Midbrain (tissue), 1 donor: ENCODE data around the gene ENO2.
A peak's percentile ranks its signal among the peaks of the same experiment; 100 is the strongest.

Experiments used
- DNase-seq: peaks from one replicate; lab custom pipeline; 2025; lab: John Stamatoyannopoulos, UW

ENO2 gene

DNA sequence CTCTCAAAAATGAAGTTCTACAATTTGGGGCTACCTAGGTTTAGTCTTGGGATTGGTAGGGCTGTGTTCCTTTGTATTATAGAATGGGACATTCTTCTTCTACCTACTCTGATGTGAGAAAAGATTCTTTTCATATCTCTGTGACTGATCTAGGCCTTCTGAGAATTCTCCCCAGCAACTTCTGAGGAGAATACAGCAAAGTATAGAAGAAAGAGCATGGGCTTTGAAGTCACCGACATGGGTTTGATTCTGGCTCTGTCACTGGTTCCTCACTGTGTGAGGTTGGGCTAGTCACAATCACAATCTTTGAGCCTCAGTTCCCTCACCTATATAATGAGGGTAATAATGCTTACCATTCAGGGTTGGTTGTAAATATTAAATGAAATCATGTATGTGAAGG is 18.4 kb downstream of the ENO2 start:
- DNase-seq = no peak

DNA sequence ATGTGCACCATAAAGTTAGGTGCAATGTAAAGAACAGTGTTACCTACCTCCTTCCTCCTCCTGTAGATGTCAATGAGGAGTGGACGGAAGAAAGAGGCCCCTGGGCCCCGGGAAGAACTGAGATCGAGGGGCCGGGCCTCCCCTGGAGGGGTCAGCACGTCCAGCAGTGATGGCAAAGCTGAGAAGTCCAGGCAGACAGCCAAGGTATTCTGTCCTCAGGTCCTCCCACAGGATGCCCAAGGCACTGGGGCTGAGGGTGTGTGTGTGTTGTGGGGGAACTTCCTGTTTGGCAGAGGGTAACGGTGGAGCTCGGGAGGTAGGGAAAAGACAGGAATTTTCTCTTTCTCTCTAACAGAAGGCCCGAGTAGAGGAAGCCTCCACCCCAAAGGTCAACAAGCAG is 19.7 kb downstream of the ENO2 start:
- DNase-seq = no peak

DNA sequence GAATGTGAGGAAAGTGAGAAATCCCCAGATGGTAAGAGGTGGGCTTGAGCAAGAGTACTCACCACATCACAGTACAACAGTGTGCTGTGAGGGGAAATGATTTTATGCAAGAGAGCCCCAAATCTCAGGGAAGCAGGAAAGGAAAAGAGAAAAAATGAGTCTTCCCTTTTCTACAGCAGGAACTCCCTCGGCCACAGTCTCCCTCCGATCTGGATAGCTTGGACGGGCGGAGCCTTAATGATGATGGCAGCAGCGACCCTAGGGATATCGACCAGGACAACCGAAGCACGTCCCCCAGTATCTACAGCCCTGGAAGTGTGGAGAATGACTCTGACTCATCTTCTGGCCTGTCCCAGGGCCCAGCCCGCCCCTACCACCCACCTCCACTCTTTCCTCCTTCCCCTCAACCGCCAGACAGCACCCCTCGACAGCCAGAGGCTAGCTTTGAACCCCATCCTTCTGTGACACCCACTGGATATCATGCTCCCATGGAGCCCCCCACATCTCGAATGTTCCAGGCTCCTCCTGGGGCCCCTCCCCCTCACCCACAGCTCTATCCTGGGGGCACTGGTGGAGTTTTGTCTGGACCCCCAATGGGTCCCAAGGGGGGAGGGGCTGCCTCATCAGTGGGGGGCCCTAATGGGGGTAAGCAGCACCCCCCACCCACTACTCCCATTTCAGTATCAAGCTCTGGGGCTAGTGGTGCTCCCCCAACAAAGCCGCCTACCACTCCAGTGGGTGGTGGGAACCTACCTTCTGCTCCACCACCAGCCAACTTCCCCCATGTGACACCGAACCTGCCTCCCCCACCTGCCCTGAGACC is 21.2 kb downstream of the ENO2 start:
- no peak for DNase-seq

DNA sequence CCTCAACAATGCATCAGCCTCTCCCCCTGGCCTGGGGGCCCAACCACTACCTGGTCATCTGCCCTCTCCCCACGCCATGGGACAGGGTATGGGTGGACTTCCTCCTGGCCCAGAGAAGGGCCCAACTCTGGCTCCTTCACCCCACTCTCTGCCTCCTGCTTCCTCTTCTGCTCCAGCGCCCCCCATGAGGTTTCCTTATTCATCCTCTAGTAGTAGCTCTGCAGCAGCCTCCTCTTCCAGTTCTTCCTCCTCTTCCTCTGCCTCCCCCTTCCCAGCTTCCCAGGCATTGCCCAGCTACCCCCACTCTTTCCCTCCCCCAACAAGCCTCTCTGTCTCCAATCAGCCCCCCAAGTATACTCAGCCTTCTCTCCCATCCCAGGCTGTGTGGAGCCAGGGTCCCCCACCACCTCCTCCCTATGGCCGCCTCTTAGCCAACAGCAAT is 21.8 kb downstream of the ENO2 start:
- DNase-seq = no peak

DNA sequence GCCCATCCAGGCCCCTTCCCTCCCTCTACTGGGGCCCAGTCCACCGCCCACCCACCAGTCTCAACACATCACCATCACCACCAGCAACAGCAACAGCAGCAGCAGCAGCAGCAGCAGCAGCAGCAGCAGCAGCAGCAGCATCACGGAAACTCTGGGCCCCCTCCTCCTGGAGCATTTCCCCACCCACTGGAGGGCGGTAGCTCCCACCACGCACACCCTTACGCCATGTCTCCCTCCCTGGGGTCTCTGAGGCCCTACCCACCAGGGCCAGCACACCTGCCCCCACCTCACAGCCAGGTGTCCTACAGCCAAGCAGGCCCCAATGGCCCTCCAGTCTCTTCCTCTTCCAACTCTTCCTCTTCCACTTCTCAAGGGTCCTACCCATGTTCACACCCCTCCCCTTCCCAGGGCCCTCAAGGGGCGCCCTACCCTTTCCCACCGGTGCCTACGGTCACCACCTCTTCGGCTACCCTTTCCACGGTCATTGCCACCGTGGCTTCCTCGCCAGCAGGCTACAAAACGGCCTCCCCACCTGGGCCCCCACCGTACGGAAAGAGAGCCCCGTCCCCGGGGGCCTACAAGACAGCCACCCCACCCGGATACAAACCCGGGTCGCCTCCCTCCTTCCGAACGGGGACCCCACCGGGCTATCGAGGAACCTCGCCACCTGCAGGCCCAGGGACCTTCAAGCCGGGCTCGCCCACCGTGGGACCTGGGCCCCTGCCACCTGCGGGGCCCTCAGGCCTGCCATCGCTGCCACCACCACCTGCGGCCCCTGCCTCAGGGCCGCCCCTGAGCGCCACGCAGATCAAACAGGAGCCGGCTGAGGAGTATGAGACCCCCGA is 22.5 kb downstream of the ENO2 start:
- peak; percentile 10 for DNase-seq

DNA sequence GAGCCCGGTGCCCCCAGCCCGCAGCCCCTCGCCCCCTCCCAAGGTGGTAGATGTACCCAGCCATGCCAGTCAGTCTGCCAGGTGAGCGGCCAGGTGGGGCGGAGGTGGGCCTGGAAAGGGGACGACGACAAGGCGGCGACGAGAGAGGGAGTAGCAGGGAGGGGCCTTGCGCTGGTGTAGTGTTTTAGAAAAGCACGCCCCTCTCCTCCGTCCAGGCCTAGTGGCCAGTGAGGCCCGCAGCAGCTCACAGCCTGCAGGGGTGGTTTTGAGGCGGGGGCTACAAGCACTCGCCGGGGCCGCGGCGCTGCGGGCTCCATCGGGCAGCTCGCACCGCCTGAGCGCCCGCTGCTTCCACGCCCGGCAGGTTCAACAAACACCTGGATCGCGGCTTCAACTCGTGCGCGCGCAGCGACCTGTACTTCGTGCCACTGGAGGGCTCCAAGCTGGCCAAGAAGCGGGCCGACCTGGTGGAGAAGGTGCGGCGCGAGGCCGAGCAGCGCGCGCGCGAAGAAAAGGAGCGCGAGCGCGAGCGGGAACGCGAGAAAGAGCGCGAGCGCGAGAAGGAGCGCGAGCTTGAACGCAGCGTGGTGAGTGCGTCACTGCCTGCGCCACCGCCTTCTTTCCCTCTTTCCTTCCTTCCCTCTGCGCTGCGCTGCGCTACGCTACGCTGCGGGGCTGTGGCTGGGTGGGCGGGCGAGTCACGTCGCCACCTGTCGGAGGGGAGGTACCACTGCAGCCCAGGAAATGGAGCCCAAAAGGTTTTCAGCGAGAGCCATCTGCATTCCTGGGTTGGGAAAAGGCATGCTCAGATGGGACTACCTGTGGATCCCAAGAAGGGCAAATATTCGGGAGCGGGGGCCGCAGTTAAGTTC is 23.3 kb downstream of the ENO2 start:
- peak; percentile 94 for DNase-seq

DNA sequence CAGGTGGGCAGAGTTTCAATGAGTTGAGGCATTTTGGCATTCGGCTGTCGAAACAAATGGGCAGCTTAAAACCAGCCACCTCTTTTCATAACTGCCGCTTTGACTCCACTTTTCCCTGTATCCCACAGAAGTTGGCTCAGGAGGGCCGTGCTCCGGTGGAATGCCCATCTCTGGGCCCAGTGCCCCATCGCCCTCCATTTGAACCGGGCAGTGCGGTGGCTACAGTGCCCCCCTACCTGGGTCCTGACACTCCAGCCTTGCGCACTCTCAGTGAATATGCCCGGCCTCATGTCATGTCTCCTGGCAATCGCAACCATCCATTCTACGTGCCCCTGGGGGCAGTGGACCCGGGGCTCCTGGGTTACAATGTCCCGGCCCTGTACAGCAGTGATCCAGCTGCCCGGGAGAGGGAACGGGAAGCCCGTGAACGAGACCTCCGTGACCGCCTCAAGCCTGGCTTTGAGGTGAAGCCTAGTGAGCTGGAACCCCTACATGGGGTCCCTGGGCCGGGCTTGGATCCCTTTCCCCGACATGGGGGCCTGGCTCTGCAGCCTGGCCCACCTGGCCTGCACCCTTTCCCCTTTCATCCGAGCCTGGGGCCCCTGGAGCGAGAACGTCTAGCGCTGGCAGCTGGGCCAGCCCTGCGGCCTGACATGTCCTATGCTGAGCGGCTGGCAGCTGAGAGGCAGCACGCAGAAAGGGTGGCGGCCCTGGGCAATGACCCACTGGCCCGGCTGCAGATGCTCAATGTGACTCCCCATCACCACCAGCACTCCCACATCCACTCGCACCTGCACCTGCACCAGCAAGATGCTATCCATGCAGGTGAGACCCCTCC is 24.2 kb downstream of the ENO2 start:
- DNase-seq = no peak

DNA sequence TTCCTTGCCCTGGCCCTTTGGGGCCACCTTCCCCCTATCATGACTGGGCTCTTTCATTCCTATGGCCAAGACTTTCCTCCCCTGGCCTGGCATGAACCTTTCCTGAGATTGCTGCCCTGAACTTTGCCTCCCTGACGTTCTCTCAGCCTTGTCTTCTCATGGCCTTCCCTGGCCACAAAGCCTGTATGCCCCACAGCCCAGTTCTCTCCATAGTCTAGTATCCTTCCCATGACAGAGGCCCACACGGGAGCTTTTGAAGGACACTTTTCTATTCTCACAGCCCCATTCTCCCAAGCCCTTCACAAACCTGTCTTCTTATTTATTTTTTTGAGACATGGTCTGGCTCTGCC is 24.8 kb downstream of the ENO2 start:
- DNase-seq = no peak

DNA sequence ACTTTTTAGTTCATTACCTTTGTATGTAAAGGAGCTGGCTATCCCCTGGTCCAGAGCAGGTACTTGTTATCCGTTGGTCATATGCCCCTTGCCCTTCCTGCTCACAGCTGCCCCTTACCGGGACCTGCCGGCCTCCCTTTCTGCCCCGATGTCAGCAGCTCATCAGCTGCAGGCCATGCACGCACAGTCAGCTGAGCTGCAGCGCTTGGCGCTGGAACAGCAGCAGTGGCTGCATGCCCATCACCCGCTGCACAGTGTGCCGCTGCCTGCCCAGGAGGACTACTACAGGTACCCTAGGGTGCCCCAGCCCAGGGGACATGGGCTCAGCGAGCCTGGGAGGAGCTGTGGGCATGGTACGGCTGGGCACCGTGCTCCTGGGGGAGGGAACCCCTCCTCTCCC is 26.9 kb downstream of the ENO2 start:
- no peak for DNase-seq

DNA sequence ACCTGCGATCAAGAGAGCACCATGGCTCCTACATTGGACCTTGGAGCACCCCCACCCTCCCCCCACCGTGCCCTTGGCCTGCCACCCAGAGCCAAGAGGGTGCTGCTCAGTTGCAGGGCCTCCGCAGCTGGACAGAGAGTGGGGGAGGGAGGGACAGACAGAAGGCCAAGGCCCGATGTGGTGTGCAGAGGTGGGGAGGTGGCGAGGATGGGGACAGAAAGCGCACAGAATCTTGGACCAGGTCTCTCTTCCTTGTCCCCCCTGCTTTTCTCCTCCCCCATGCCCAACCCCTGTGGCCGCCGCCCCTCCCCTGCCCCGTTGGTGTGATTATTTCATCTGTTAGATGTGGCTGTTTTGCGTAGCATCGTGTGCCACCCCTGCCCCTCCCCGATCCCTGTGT is 27.4 kb downstream of the ENO2 start:
- no peak for DNase-seq

DNA sequence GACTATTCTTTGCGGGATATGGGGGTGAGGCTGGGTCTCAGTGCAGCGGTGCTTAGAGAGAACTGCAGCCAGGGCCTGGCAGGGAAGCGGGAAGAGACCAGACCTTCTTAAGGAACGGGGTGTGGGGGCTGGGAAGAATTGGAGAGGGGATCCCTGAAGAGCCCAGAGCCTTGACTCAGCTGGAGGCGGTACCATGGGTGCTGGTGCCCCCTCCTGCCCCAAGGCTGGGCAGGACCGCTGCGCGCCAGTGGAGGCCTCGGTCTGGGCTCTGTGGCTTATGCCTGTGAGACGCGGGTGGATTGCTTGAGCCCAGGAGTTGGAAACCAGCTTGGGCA is 27.9 kb downstream of the ENO2 start:
- DNase-seq = no peak

DNA sequence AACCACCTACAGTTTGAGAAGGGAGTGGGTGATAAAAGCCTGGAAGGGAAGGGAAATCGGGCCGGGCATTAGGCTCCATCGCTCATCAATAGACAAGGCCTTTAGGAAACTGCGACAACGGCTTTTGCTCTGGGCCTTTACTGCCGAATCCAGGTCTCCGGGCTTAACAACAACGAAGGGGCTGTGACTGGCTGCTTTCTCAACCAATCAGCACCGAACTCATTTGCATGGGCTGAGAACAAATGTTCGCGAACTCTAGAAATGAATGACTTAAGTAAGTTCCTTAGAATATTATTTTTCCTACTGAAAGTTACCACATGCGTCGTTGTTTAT is 29.0 kb downstream of the ENO2 start:
- DNase-seq = peak; percentile 94

DNA sequence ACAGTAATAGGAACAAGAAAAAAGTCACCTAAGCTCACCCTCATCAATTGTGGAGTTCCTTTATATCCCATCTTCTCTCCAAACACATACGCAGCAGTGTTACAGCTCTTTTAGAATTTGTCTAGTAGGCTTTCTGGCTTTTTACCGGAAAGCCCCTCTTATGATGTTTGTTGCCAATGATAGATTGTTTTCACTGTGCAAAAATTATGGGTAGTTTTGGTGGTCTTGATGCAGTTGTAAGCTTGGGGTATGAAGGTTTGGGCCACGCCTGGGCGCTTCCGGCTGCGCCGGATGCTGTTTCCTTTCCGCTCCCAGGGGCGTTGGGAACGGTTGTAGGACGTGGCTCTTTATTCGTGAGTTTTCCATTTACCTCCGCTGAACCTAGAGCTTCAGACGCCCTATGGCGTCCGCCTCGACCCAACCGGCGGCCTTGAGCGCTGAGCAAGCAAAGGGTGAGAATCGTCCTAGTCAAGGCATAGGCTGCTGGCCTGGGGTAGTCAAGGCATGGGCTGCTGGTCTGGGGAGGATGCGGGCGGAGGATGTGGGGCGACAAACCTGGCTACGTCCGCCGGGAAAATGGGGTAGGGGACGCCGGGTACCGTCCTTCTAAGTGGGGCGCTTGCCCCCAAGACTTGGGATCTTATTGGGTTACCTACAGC is 29.5 kb downstream of the ENO2 start, which contains the start of the genes C12orf57 and RNU7-1:
C12orf57 (plus strand) TSS at position 301 of the 659 bp plus-strand sequence; CDS start at position 401, 100 bp downstream.
RNU7-1 (plus strand) TSS at position 95 of the 659 bp plus-strand sequence.
- DNase-seq = peak; percentile 94

DNA sequence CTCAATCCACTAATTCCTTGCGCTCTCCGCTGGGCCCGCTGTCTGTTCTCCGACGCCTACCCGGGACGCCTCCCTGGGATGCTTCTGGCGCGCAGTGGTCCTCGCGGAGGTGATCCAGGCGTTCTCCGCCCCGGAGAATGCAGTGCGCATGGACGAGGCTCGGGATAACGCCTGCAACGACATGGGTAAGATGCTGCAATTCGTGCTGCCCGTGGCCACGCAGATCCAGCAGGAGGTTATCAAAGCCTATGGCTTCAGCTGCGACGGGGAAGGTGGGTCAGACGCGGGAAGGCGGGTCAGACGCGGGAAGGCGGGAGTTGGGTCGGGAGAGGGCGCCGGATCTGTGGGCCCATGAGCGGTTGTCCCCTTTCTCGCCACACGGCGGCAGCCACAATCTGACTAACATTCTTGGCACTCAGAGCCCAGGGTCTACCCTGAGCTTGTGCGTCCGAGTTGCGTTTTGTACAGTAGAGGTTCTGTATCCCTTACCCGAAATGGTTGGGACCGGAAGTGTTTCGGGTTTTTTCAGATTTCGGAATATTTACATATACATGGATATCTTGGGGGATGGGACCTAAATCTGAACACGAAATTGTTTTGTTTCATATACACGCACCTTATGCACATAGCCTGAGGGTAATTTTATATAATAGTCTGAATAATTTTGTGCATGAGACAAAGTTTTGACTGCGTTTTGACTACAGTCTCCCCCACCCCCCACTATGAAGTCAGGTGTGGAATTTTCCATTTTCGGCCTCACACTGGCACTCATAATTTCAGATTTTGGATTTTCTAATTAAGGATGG is 30.2 kb downstream of the ENO2 start:
- DNase-seq = peak; percentile 91

DNA sequence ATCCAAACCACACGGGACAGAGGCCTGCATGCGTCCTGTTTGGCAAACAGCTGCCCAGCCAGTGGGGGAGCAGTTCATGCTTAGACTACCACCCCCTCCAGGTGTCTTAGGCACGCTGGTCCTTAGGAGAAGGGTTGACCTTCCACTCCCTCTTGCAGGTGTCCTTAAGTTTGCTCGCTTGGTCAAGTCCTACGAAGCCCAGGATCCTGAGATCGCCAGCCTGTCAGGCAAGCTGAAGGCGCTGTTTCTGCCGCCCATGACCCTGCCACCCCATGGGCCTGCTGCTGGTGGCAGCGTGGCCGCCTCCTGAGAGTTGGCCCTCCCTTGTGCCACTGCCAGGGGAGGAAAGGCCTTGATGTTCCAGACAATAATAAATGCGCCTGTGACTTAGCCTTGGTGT is 31.2 kb downstream of the ENO2 start:
- no peak for DNase-seq

DNA sequence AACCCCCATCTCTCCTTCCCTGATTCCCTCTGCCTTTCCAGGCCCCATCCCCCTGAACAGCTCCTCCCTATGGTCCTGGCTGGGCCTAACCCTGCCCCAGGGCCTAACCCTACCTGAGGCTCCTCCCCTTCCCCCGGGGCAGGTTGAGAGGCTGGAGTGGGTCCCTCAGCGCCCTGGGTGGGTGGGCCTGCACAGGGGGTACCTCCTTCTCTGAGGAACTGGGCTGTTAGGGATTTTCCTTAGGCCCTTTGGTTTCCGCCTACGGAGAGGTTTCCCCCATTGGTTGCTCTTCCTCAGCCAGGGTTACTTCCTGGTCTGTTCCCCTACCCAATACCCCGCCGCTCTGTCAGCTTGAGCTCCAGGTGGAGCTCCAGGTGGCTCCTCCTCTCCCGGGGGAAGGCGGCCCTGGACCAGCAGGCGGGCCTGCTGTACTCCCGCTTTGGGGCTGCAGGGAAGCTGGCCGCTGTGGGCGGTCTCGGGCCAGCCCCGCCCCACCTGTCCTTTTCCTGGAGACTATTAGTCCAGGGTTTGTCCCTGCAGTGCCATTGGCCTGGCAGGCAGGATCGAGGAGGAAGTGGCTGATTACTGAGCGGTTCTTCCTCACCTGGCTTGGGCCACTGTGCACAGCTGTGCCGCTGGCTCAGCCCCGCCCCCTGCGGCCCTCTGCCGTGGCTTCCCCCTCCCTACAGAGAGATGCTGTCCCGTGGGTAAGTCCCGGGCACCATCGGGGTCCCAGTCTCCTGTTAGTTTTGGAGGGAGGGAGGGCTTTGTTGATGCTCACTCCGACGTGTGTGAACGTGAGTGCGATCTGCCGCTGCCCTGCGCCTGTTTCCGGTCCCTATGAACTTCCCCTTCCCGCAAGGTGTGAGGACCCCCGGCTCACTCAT is 31.9 kb downstream of the ENO2 start:
- no peak for DNase-seq

DNA sequence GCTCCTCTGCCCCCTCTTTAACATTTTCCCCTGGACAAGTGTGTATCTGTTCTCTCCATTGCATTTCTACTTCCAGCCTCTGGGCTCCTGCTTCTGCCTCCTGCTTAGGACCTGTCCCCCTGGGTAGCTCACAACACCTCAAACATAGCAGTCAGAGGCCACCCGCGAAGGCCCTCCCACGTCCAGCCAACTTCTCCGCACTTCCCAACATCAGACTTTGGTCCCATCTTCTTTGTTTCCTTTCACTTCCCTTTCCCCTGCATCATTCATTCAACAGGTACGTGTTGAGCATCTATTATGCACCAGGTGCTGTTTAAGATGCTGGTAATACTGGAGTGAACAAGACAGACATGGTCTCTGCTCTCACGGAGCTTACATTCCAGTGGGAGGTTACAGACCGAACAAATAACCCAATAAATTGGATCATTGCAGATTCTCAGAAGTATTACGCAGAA is 32.6 kb downstream of the ENO2 start:
- no peak for DNase-seq

DNA sequence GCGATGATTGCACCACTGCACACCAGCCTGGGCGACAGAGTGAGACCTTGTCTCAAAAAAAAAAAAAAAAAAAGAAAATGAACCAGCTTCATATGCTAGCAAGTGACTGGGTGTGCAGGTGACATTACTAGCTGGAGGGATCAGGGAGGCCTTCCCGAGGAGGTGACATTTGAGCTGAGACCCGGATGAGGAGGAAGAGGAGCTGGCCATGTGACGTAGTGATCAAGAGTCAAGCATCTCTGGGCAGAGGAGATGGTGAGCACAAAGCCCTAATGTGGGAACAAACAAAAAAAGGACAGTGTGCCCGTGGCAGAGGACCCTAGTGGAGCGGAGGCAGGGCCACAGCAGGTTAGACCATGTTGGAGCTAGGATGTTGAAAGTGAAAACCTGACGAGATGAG is 33.2 kb downstream of the ENO2 start:
- DNase-seq = no peak
